HG02798 (cell line): ENCODE measurements around the gene SCAMP4.

Experiments used
- ATAC-seq: cut with Tn5 transposase; IDR thresholded peaks from one replicate; pipeline ENCODE4 v1.9.1; 2021; ENCODE audit warnings: mild to moderate bottlenecking; ENCODE audit not compliant: unreplicated experiment, poor library complexity

SCAMP4 gene

GRCh38 chr19:1911098-1911497 lies 5.9 kb downstream of the SCAMP4 start:
- no peak for ATAC-seq

GRCh38 chr19:1911995-1912394 lies 6.8 kb downstream of the SCAMP4 start:
- no peak for ATAC-seq

- no peak for ATAC-seq
Measured at GRCh38 chr19:1912760-1913505, 7.7 kb downstream of the SCAMP4 start.

GRCh38 chr19:1913781-1914577 lies 8.8 kb downstream of the SCAMP4 start:
- ATAC-seq: no peak

GRCh38 chr19:1914826-1915341 lies 9.7 kb downstream of the SCAMP4 start:
- ATAC-seq: no peak

GRCh38 chr19:1917146-1917545 lies 11.9 kb downstream of the SCAMP4 start:
- no peak for ATAC-seq

GRCh38 chr19:1917926-1918325 lies 12.7 kb downstream of the SCAMP4 start:
- ATAC-seq: no peak

GRCh38 chr19:1918975-1919374 lies 13.8 kb downstream of the SCAMP4 start:
- ATAC-seq: no peak

- no peak for ATAC-seq
Measured at GRCh38 chr19:1920644-1921043, 15.4 kb downstream of the SCAMP4 start.

- ATAC-seq: no peak
Measured at GRCh38 chr19:1921326-1921725, 16.1 kb downstream of the SCAMP4 start.

GRCh38 chr19:1921825-1922224 lies 16.6 kb downstream of the SCAMP4 start:
- no peak for ATAC-seq

GRCh38 chr19:1922803-1923202 lies 17.6 kb downstream of the SCAMP4 start:
- no peak for ATAC-seq

- no peak for ATAC-seq
Measured at GRCh38 chr19:1923319-1923718, 18.1 kb downstream of the SCAMP4 start.

- ATAC-seq: no peak
Measured at GRCh38 chr19:1924320-1924961, 19.2 kb downstream of the SCAMP4 start.

GRCh38 chr19:1925544-1925943 lies 20.3 kb downstream of the SCAMP4 start:
- ATAC-seq: no peak

GRCh38 chr19:1929021-1929742 lies 24.0 kb downstream of the SCAMP4 start:
- peak; percentile 68 for ATAC-seq

- no peak for ATAC-seq
Measured at GRCh38 chr19:1931445-1931844, 26.2 kb downstream of the SCAMP4 start.

- ATAC-seq: no peak
Measured at GRCh38 chr19:1932395-1932794, 27.2 kb downstream of the SCAMP4 start.

GRCh38 chr19:1933244-1933643 lies 28.0 kb downstream of the SCAMP4 start:
- ATAC-seq: no peak

GRCh38 chr19:1933942-1934341 lies 28.7 kb downstream of the SCAMP4 start:
- ATAC-seq: no peak
